Body of pancreas (tissue), 4 donors: ENCODE results near the gene DPYSL4. TPM values are rescaled to one million over a fixed set of nuclear protein-coding genes. Genes with fewer than 3 reads are reported as not detected.

Experiments
- ATAC-seq: fragments of 150-250 bp; one replicate; pipeline ENCODE4 v1.9.1; 2016
- DNase-seq, 4 donors: peaks; one replicate each; pipeline ENCODE4 v3.0.0-alpha.2; 2019
- H3K27ac ChIP-seq, 4 donors: fragments of 200-600 bp; sonication (generic); 1 replicate in 3 of 4; 2 replicates in 1 of 4; pipeline versions ENCODE4 v1.5.1 to v1.6.1; 2016 to 2019; ENCODE audit warnings: mild to moderate bottlenecking in 1 of 4, mixed read lengths in 1 of 4, moderate library complexity in 1 of 4
- H3K27me3 ChIP-seq, 2 donors: fragments of 200-600 bp; sonication (generic); one replicate each; pipeline ENCODE4 v1.6.0; 2016; ENCODE audit warnings: mild to moderate bottlenecking in 1 of 2
- H3K36me3 ChIP-seq, 2 donors: fragments of 200-600 bp; sonication (generic); replicated peaks in 1 of 2; 2 replicates each; pipeline ENCODE4 v1.5.1; 2016; ENCODE audit warnings: low read depth in 2 of 2; ENCODE audit not compliant: insufficient read depth in 1 of 2
- H3K4me1 ChIP-seq: fragments of 200-600 bp; sonication (generic); one replicate; pipeline ENCODE4 v1.6.0; 2016
- H3K4me3 ChIP-seq, 2 donors: fragments of 200-600 bp; sonication (generic); 1 replicate in 1 of 2; 2 replicates in 1 of 2; pipeline ENCODE4 v1.5.1; 2016 to 2019
- H3K9me3 ChIP-seq, 3 donors: fragments of 200-600 bp; sonication (generic); 1 replicate in 2 of 3; 2 replicates in 1 of 3; pipeline ENCODE4 v1.5.1; 2016
- POLR2A ChIP-seq, 3 donors: fragments of 450-650 bp; IDR thresholded peaks; one replicate each; pipeline ENCODE4 v1.6.1; 2016; ENCODE audit warnings: antibody characterized with exemption in 3 of 3, mild to moderate bottlenecking in 2 of 3
- WGBS, 2 donors: methylation state at CpG; one replicate each; pipeline ENCODE4 v1.1.5; 2017; 5-methylcytosine and 5-hydroxymethylcytosine counted together
- intact Hi-C: fragments of 100-400 bp; cut with DNase I; formaldehyde crosslinking; loops from one replicate; pipeline ENCODE4 v1.15.1; 2023
- total RNA-seq, 2 donors: library from RNA; depleted of rRNA; stranded (reverse); fragments of >200 nt; gene quantifications; one replicate each; pipeline ENCODE4 v1.1.0, GENCODE V29; 2016
- TF ChIP-seq, protein P1 (sequence below), 7 experiments: fragments of 450-650 bp in 4 of 7; fragments of 200-600 bp in 3 of 7; sonication (generic) in 3 of 7; IDR thresholded peaks; one replicate each; pipeline ENCODE4 v1.5.1; 2016 to 2019; ENCODE audit warnings: antibody characterized with exemption in 7 of 7

DPYSL4 gene
- total RNA-seq, 2 donors from 2014 or later = 0.52 TPM; not detected in 1

DNA sequence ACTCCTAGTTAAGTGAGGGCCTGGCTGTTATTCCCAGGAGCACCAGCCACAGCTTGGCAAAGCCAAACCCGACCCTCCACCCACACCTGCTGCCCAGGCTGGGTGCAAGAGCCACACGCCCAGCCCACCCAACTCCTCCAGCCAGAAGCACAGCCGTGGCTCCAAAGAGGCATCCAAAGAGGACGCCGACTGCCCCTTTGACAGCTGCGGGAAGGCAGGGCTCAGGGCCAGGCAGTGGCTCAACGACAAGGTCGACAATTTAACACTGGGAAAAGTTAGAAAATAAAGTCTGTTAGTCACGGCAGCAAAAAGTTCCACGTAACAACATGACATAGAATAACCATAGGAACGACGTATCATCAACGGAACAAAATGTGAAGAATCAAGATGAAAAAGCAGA lies 54.3 kb downstream of the DPYSL4 start:
- Histone ChIP-seq H3K9me3 (no peaks in the 10 kb centered on the region), H3K27ac (no peak overlapping the region), H3K4me1 (no peaks in the 10 kb centered on the region), H3K27me3 (no peaks in the 10 kb centered on the region), H3K36me3 (no peaks in the 10 kb centered on the region), H3K4me3 (no peak overlapping the region)
- 70 to 74% methylated on average over 12 to 13 of the region's 13 CpGs for WGBS, 2 donors
- intact Hi-C loops = no loop called here
- DNase-seq (no peak), ATAC-seq (no peak)
- no peak for TF ChIP-seq POLR2A (IDR thresholded peaks at IDR 0.05)
- TF ChIP-seq, protein P1, sequence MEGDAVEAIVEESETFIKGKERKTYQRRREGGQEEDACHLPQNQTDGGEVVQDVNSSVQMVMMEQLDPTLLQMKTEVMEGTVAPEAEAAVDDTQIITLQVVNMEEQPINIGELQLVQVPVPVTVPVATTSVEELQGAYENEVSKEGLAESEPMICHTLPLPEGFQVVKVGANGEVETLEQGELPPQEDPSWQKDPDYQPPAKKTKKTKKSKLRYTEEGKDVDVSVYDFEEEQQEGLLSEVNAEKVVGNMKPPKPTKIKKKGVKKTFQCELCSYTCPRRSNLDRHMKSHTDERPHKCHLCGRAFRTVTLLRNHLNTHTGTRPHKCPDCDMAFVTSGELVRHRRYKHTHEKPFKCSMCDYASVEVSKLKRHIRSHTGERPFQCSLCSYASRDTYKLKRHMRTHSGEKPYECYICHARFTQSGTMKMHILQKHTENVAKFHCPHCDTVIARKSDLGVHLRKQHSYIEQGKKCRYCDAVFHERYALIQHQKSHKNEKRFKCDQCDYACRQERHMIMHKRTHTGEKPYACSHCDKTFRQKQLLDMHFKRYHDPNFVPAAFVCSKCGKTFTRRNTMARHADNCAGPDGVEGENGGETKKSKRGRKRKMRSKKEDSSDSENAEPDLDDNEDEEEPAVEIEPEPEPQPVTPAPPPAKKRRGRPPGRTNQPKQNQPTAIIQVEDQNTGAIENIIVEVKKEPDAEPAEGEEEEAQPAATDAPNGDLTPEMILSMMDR (IDR thresholded peaks at IDR 0.05) = no peak

DNA sequence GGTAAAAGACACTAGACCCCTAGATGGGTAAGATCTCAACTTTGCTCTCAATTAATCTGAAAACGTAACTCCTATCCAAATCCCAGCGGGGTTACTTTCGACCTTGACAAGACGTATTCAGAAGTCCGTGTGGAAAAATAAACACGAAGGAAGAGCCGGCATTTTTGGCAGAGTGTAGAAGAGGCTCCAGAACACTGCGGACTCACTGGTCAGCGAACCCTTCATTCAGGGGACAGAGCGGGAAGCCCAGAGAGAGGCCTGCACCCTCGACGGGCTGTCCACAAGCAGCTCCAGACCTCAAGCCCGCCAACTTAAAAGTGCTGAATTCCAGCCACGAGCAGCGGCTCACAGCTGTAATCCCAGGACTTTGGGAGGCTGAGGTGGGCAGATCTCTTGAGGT lies 54.7 kb downstream of the DPYSL4 start:
- no peak overlapping the region for H3K4me3 ChIP-seq
- H3K9me3 ChIP-seq = no peaks in the 10 kb centered on the region
- ATAC-seq (no peak), DNase-seq (no peak)
- no peaks in the 10 kb centered on the region for H3K27me3 ChIP-seq
- intact Hi-C loops = no loop called here
- H3K27ac ChIP-seq = no peak overlapping the region
- TF ChIP-seq POLR2A (IDR thresholded peaks at IDR 0.05) = no peak
- TF ChIP-seq, protein P1 (IDR thresholded peaks at IDR 0.05) = no peak
- H3K36me3 ChIP-seq = no peaks in the 10 kb centered on the region
- WGBS, 2 donors = 66 to 67% methylated on average over 15 of the region's 15 CpGs
- H3K4me1 ChIP-seq = no peaks in the 10 kb centered on the region

DNA sequence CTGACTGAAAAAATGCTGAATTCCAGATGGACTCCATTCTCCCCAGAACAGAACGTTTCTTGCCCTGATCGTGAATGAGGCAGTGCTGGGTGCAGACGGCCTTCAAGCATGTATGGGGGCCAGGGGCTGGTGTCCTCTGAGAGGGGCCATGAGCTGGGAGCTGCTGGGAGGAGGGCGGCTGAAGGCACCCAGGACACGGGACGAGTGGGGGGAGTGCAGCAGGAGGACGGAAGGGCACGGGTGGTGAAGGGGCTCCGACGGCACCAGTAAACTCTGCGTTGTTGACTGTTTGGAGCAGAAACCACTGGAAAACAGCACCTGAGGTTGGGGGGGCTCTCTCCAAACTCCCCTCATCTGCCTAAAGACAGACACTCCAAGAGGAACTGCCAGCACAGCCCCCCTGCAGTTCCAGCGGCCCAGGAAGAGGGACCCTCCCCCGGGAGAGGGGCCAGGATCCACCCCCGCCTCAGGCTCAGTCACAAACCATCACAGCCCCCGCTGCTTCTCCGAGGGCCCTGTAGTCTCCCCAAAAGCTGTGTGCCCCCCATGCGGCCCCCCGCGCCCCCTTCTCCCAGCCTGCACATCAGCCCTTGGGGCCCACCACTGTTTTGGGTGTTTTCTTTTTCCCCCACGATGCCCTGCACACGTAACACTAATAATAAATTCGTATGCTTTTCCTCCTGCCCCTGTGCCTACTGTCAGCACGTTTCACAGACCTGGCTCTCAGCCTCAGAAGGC lies 55.5 kb downstream of the DPYSL4 start:
- ATAC-seq = no peak
- no peak for DNase-seq
- intact Hi-C loops = no loop called here
- TF ChIP-seq, protein P1 (IDR thresholded peaks at IDR 0.05) = no peak
- TF ChIP-seq POLR2A (IDR thresholded peaks at IDR 0.05) = no peak
- H3K4me1 ChIP-seq = no peaks in the 10 kb centered on the region
- H3K27ac ChIP-seq = no peak overlapping the region
- no peaks in the 10 kb centered on the region for H3K36me3 ChIP-seq
- H3K9me3 ChIP-seq = no peaks in the 10 kb centered on the region
- no peaks in the 10 kb centered on the region for H3K27me3 ChIP-seq
- H3K4me3 ChIP-seq = no peak overlapping the region
- WGBS, 2 donors = 79 to 84% methylated on average over 20 to 23 of the region's 23 CpGs

DNA sequence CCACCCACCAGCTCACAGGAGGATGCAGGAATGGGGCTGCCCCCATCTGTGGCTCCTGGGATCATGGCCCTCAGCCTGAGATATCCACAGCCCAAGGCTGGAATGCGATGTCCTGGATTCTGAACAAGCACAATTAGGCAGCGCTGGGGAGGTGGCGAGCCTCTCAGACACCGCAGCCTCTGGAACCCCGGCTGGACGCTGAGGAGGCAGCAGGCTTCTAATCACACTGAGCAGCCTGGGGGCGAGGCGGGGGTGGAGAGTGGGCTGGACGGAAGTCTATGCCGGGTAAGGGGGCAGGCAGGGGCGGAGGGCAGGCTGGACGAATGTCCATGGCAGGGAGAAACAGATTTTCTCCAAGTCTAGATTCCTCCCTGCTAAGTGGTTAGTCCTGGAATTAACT lies 56.4 kb downstream of the DPYSL4 start:
- intact Hi-C loops = no loop called here
- Histone ChIP-seq H3K27ac (no peak overlapping the region), H3K4me3 (no peak overlapping the region), H3K36me3 (no peaks in the 10 kb centered on the region), H3K27me3 (no peaks in the 10 kb centered on the region), H3K4me1 (peaks cover 2% of the 10 kb centered on the region), H3K9me3 (no peaks in the 10 kb centered on the region)
- DNase-seq = no peak
- TF ChIP-seq, protein P1 (IDR thresholded peaks at IDR 0.05) = no peak
- no peak for TF ChIP-seq POLR2A (IDR thresholded peaks at IDR 0.05)
- no peak for ATAC-seq
- 78 to 87% methylated on average over 6 to 12 of the region's 12 CpGs for WGBS, 2 donors

DNA sequence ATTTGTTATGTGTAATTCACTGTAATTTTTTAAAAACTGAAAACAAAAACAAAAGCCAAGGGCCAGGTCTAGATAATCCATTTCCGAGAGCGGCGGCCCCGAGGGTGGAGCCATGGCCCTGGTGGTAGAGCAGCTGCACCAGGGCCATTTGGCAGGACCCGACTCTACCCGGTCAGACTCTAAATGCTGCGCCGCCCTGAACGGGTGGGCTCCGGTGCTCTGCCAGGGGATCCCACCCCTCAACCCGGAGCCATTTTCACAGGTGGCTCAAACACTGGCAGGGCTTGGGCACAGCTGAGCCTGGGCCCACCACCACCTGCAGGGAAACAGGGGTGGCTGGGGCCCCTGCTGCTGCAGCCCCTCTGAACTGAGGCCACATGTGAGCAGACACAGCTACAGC lies 56.9 kb downstream of the DPYSL4 start:
- 85 to 90% methylated on average over 10 to 11 of the region's 11 CpGs for WGBS, 2 donors
- intact Hi-C loops = no loop called here
- Histone ChIP-seq H3K4me3 (no peak overlapping the region), H3K9me3 (no peaks in the 10 kb centered on the region), H3K27ac (no peak overlapping the region), H3K4me1 (peaks cover 7% of the 10 kb centered on the region), H3K27me3 (no peaks in the 10 kb centered on the region), H3K36me3 (no peaks in the 10 kb centered on the region)
- ATAC-seq = no peak
- no peak for DNase-seq
- TF ChIP-seq, protein P1 (IDR thresholded peaks at IDR 0.05) = no peak
- TF ChIP-seq POLR2A (IDR thresholded peaks at IDR 0.05) = no peak
